HCT116 (cell line): ENCODE results near the gene CALML3.

ENCODE experiments used
- CTCF ChIP-seq, 3 experiments: fragments of 200-600 bp in 1 of 3; sonication (generic) in 1 of 3; IDR thresholded peaks in 2 of 3; conservative IDR thresholded peaks in 1 of 3; 2 replicates each; pipeline ENCODE4 v1.5.1; 2012 to 2017; ENCODE audit warnings: low read depth in 2 of 3, low read length in 2 of 3, antibody characterized with exemption in 1 of 3, borderline replicate concordance in 1 of 3, control low read depth in 1 of 3, mild to moderate bottlenecking in 1 of 3, mixed read lengths in 1 of 3, mixed run types in 1 of 3, moderate library complexity in 1 of 3; ENCODE audit not compliant: insufficient read depth in 1 of 3
- EZH2 ChIP-seq: fragments of 200-600 bp; sonication (generic); IDR thresholded peaks from 2 replicates; pipeline ENCODE4 v1.6.1; 2017; ENCODE audit warnings: antibody characterized with exemption, mixed run types
- MAX ChIP-seq: IDR thresholded peaks from 2 replicates; pipeline ENCODE4 v1.6.1; 2012
- POLR2A ChIP-seq: IDR thresholded peaks from 2 replicates; pipeline ENCODE4 v1.7.0; 2011; ENCODE audit warnings: borderline replicate concordance; ENCODE audit not compliant: insufficient read depth, insufficient read length; ENCODE audit errors: extremely low read depth
- POLR2AphosphoS5 ChIP-seq: IDR thresholded peaks from 2 replicates; pipeline ENCODE4 v1.6.1; 2011; ENCODE audit warnings: mild to moderate bottlenecking, low read depth, low read length, moderate library complexity
- REST ChIP-seq: IDR thresholded peaks from 2 replicates; pipeline ENCODE4 v1.6.1; 2012; ENCODE audit warnings: low read depth
- ZBTB33 ChIP-seq: IDR thresholded peaks from 2 replicates; pipeline ENCODE4 v1.6.1; 2011; ENCODE audit warnings: mild to moderate bottlenecking, low read length, moderate library complexity; ENCODE audit not compliant: insufficient replicate concordance; ENCODE audit errors: extremely low read depth

GRCh38 chr10:5559642-5560141, 34.9 kb downstream of the CALML3 start:
- no peak for TF ChIP-seq CTCF (IDR thresholded peaks at IDR 0.05 in 2 of 3, conservative IDR thresholded peaks at IDR 0.05 in 1 of 3; ENCODE audit: borderline replicate concordance in 1 of 3, insufficient read depth in 1 of 3, low read depth in 2 of 3, low read length in 2 of 3)
- TF ChIP-seq POLR2A = no peak
- no peak for TF ChIP-seq POLR2AphosphoS5
- no peak for TF ChIP-seq EZH2
- TF ChIP-seq MAX = no peak
- TF ChIP-seq REST = no peak
- no peak for TF ChIP-seq ZBTB33
